Left ventricle myocardium inferior (tissue), 1 donor: Measurements from ENCODE around the gene ARHGAP32. TPM values are rescaled to one million over a fixed set of nuclear protein-coding genes. Genes with fewer than 3 reads are reported as not detected.

Source experiments
- DNase-seq: peaks from one replicate; pipeline ENCODE4 v3.0.0-alpha.2; 2020
- H3K27ac ChIP-seq: fragments of 200-600 bp; replicated peaks from 2 replicates; pipeline ENCODE4 v1.8.0; 2021
- H3K27me3 ChIP-seq: fragments of 200-600 bp; 2 replicates; pipeline ENCODE4 v1.8.0; 2021; ENCODE audit warnings: low read depth
- H3K36me3 ChIP-seq: fragments of 200-600 bp; 2 replicates; pipeline ENCODE4 v1.8.0; 2021
- H3K4me1 ChIP-seq: fragments of 200-600 bp; 2 replicates; pipeline ENCODE4 v1.8.0; 2021
- H3K4me3 ChIP-seq: fragments of 200-600 bp; 2 replicates; pipeline ENCODE4 v1.8.0; 2021; ENCODE audit warnings: mild to moderate bottlenecking, moderate library complexity
- H3K9me3 ChIP-seq: fragments of 200-600 bp; replicated peaks from 2 replicates; pipeline ENCODE4 v1.8.0; 2021
- CTCF ChIP-seq: fragments of 200-600 bp; IDR thresholded peaks from 2 replicates; pipeline ENCODE4 v1.8.0; 2021; ENCODE audit warnings: antibody characterized with exemption, mild to moderate bottlenecking, borderline replicate concordance
- intact Hi-C: fragments of 100-400 bp; cut with micrococcal nuclease; formaldehyde crosslinking; loops from one replicate; pipeline ENCODE4 v1.11.0; 2022
- total RNA-seq: library from RNA; stranded (reverse); fragmentation: NEBNext Ultra II Directional; extraction: Animal tissue kit (Norgen Biotek cat#: 25700); gene quantifications from one replicate; pipeline ENCODE4 v1.2.1, GENCODE V29; 2021
- donor health status: DM: no; HTN: yes; CAD: no; lungs with severe emphysema.

The ARHGAP32 gene
- total RNA-seq, 1 donor from 2014 or later, result 5.3 TPM

- intact Hi-C loops, result no loop called here
Observed at GRCh38 chr11:128948583-128948982, 243.5 kb downstream of the ARHGAP32 start.

GRCh38 chr11:128947773-128948172 is 244.4 kb downstream of the ARHGAP32 start:
- TF ChIP-seq CTCF, result no peak
- Histone ChIP-seq H3K36me3 (no peaks in the 10 kb centered on the region), H3K9me3 (no peaks in the 10 kb centered on the region), H3K27ac (no peak overlapping the region), H3K4me3 (no peak overlapping the region), H3K27me3 (peaks cover 2% of the 10 kb centered on the region), H3K4me1 (peaks cover 3% of the 10 kb centered on the region)
- no peak for DNase-seq
- intact Hi-C loops, result no loop called here

More at GRCh38 chr11:128948583-128948982, 243.5 kb downstream of the ARHGAP32 start:
- peak; percentile 47 for TF ChIP-seq CTCF
- Histone ChIP-seq H3K27ac (no peak overlapping the region), H3K36me3 (no peaks in the 10 kb centered on the region), H3K27me3 (no peaks in the 10 kb centered on the region), H3K9me3 (no peaks in the 10 kb centered on the region), H3K4me1 (peaks cover 3% of the 10 kb centered on the region), H3K4me3 (no peak overlapping the region)
- DNase-seq, result no peak

- Histone ChIP-seq H3K27me3 (peaks cover 5% of the 10 kb centered on the region), H3K9me3 (no peaks in the 10 kb centered on the region), H3K36me3 (no peaks in the 10 kb centered on the region), H3K4me1 (peaks cover 3% of the 10 kb centered on the region), H3K27ac (no peak overlapping the region), H3K4me3 (no peak overlapping the region)
- intact Hi-C loops, result no loop called here
- no peak for DNase-seq
- no peak for TF ChIP-seq CTCF
Observed at GRCh38 chr11:128946648-128947047, 245.5 kb downstream of the ARHGAP32 start.

- DNase-seq, result no peak
- Histone ChIP-seq H3K27ac (no peak overlapping the region), H3K4me3 (no peak overlapping the region), H3K9me3 (no peaks in the 10 kb centered on the region), H3K4me1 (no peaks in the 10 kb centered on the region), H3K36me3 (no peaks in the 10 kb centered on the region), H3K27me3 (peaks cover 15% of the 10 kb centered on the region)
- TF ChIP-seq CTCF, result no peak
- intact Hi-C loops, result no loop called here
Observed at GRCh38 chr11:128943428-128943976, 248.6 kb downstream of the ARHGAP32 start.

- Histone ChIP-seq H3K36me3 (no peaks in the 10 kb centered on the region), H3K27ac (no peak within 1 kb of the TSS), H3K4me1 (no peaks in the 10 kb centered on the region), H3K27me3 (peaks cover 15% of the 10 kb centered on the region), H3K9me3 (no peaks in the 10 kb centered on the region), H3K4me3 (no peak within 1 kb of the TSS)
- intact Hi-C loops, result no loop called here
- TF ChIP-seq CTCF, result no peak
- no peak for DNase-seq
Observed at GRCh38 chr11:128942817-128943427, 249.2 kb downstream of the ARHGAP32 start, which contains the start of gene TP53AIP1. Gene TP53AIP1, minus strand, starts transcription at chr11:128942871. Its CDS starts 5,053 bp downstream, at chr11:128937818.
